K562 (cell line): ENCODE data around the gene MPC1. TPM values are rescaled to one million over a fixed set of nuclear protein-coding genes. Genes with fewer than 3 reads are reported as not detected.

Experiments used
- ATAC-seq: fragments of 200-7000 bp; cut with Tn5 transposase; 3 replicates; pipeline ENCODE4 v1.9.1; 2020; ENCODE audit warnings: moderate library complexity
- BruUV-seq: library from RNA; stranded (reverse); fragments of 400-500 nt; replicated peaks from 2 replicates; lab custom pipeline; 2021; lab: Mats Ljungman, UMichigan
- CTCF ChIA-PET: fragments of 300-600 bp; formaldehyde crosslinking; extraction: SDS; loops from one replicate; lab custom pipeline; 2021; ENCODE audit warnings: low intra/inter-chr PET ratio; lab: Yijun Ruan, JAX
- POLR2A ChIA-PET: fragments of 300-600, 350-650 bp; sonication (Branson Sonifier 250); formaldehyde crosslinking; extraction: SDS; loops from one replicate; lab custom pipeline; 2021; ENCODE audit warnings: antibody characterized with exemption, inconsistent platforms; lab: Yijun Ruan, JAX
- DNase-seq, 4 experiments: peaks; one replicate each; pipeline versions ENCODE4 v3.0.0 to v3.0.0-alpha.2; 2011 to 2018; ENCODE audit warnings: low spot score in 3 of 4, mixed read lengths in 3 of 4; ENCODE audit errors: extremely low read depth in 1 of 4
- FAIRE-seq: peaks from 2 replicates; lab custom pipeline; 2011; peaks lifted over from hg19 to GRCh38; lab: Jason Lieb, UNC
- H2AFZ ChIP-seq: 2 replicates; pipeline ENCODE4 v1.6.0; 2011; ENCODE audit warnings: low read depth, low read length, control low read depth, inconsistent platforms
- H3K27ac ChIP-seq: fragments of 200-600 bp; 3 replicates; pipeline ENCODE4 v1.8.0; 2011; ENCODE audit warnings: low read depth, mild to moderate bottlenecking, control low read depth, inconsistent platforms, low read length, moderate library complexity, mixed read lengths; ENCODE audit errors: extremely low read depth
- H3K27me3 ChIP-seq, 2 experiments: fragments of 300-600 bp in 1 of 2; 2 replicates in 1 of 2; 3 replicates in 1 of 2; pipeline versions ENCODE4 v1.6.0 to v1.8.0; 2011; ENCODE audit warnings: inconsistent platforms in 2 of 2, low read length in 2 of 2, mild to moderate bottlenecking in 1 of 2, mixed read lengths in 1 of 2, moderate library complexity in 1 of 2; ENCODE audit not compliant: control insufficient read depth in 2 of 2, insufficient read depth in 2 of 2
- H3K36me3 ChIP-seq: fragments of 300-600 bp; 3 replicates; pipeline ENCODE4 v1.8.0; 2011; ENCODE audit warnings: mild to moderate bottlenecking, low read length, inconsistent platforms; ENCODE audit not compliant: control insufficient read depth, insufficient read depth
- H3K4me1 ChIP-seq, 2 experiments: fragments of 200-600 bp in 1 of 2; replicated peaks in 1 of 2; 2 replicates in 1 of 2; 3 replicates in 1 of 2; pipeline versions ENCODE4 v1.5.1 to v1.8.0; 2011; ENCODE audit warnings: inconsistent platforms in 2 of 2, low read length in 2 of 2, mild to moderate bottlenecking in 1 of 2, mixed read lengths in 1 of 2, moderate library complexity in 1 of 2; ENCODE audit not compliant: control insufficient read depth in 2 of 2, insufficient read depth in 2 of 2
- H3K4me2 ChIP-seq: 2 replicates; pipeline ENCODE4 v1.6.1; 2011; ENCODE audit warnings: low read length, control low read depth, inconsistent platforms, mixed read lengths; ENCODE audit not compliant: insufficient read depth
- H3K4me3 ChIP-seq: fragments of 200-600 bp; sonication (generic), shearing (Covaris generic); 2 replicates; pipeline ENCODE4 v1.5.1; 2016; ENCODE audit warnings: control low read depth, inconsistent platforms
- H3K79me2 ChIP-seq: fragments of 200-600 bp; 3 replicates; pipeline ENCODE4 v1.8.0; 2011; ENCODE audit warnings: low read length, inconsistent platforms; ENCODE audit not compliant: control insufficient read depth, insufficient read depth
- H3K9ac ChIP-seq, 2 experiments: 2 replicates each; pipeline versions ENCODE4 v1.6.0 to v1.6.1; 2011; ENCODE audit warnings: low read depth in 2 of 2, low read length in 2 of 2, control low read depth in 1 of 2, inconsistent platforms in 1 of 2, mild to moderate bottlenecking in 1 of 2, mixed read lengths in 1 of 2; ENCODE audit not compliant: insufficient read depth in 1 of 2
- H3K9me1 ChIP-seq: one replicate; pipeline ENCODE4 v1.6.0; 2011; ENCODE audit warnings: inconsistent platforms, mild to moderate bottlenecking, low read length, moderate library complexity; ENCODE audit not compliant: control insufficient read depth, insufficient read depth
- H3K9me3 ChIP-seq: replicated peaks from 2 replicates; pipeline ENCODE4 v1.5.1; 2011; ENCODE audit warnings: low read depth, low read length, inconsistent platforms; ENCODE audit not compliant: control insufficient read depth, insufficient read depth
- H4K20me1 ChIP-seq: replicated peaks from 2 replicates; pipeline ENCODE4 v1.6.1; 2011; ENCODE audit warnings: low read length, inconsistent platforms, mixed read lengths; ENCODE audit not compliant: control insufficient read depth, insufficient read depth
- CHD4 ChIP-seq: fragments of 200-600 bp; sonication (generic); IDR thresholded peaks from 3 replicates; pipeline ENCODE4 v1.6.1; 2012; ENCODE audit warnings: low read depth, mild to moderate bottlenecking, mixed read lengths, low read length, inconsistent platforms; ENCODE audit not compliant: insufficient read depth, insufficient replicate concordance, poor library complexity, severe bottlenecking
- SAFB2 ChIP-seq: fragments of 200-400 bp; formaldehyde crosslinking; IDR thresholded peaks from 2 replicates; pipeline ENCODE4 v1.6.1; 2018; ENCODE audit warnings: borderline replicate concordance, low read length, low read depth, moderate library complexity; ENCODE audit not compliant: severe bottlenecking
- ZNF165 ChIP-seq: fragments of 250-450 bp; sonication (Bioruptor Pico); IDR thresholded peaks from 2 replicates; pipeline ENCODE4 v1.4.0; 2020; ENCODE audit warnings: borderline replicate concordance
- ZZZ3 ChIP-seq: fragments of 450-650 bp; IDR thresholded peaks from 2 replicates; pipeline ENCODE4 v1.6.1; 2016; ENCODE audit warnings: antibody characterized with exemption, mild to moderate bottlenecking, moderate library complexity
- in situ Hi-C: fragments of 300-500 bp; cut with MboI; formaldehyde crosslinking; loops from 4 replicates; pipeline ENCODE4 v1.15.0; 2018; ENCODE audit warnings: inconsistent platforms, mixed read lengths
- intact Hi-C: fragments of 100-400 bp; cut with micrococcal nuclease; formaldehyde crosslinking; loops from 2 replicates; pipeline ENCODE4 v1.14.2; 2022
- polyA plus RNA-seq, 8 experiments: library from polyadenylated mRNA; depleted of rRNA in 4 of 8; stranded (reverse) in 5 of 8; unstranded in 3 of 8; fragments of >200 nt; fragmentation: Nextera tagmentation in 2 of 8; fragmentation: Illumina TruSeq in 1 of 8; extraction: Ambion mirVana in 2 of 8; extraction: Trizol in 1 of 8; gene quantifications; 2 replicates each; pipeline versions ENCODE4 v1.2.1 to v1.2.3, GENCODE V29; 2011 to 2014; ENCODE audit warnings: inconsistent platforms in 1 of 8, missing spikeins in 1 of 8
- total RNA-seq, 7 experiments: library from RNA; depleted of rRNA in 6 of 7; stranded (reverse); fragments of >200 nt in 6 of 7; fragmentation: Illumina TruSeq in 2 of 7; extraction: Trizol in 2 of 7; gene quantifications; 2 replicates each; pipeline versions ENCODE4 v1.2.1 to v1.2.3, GENCODE V29; 2011 to 2021; ENCODE audit warnings: low replicate concordance in 1 of 7
- TF ChIP-seq, protein P1 (sequence below): sonication (generic); IDR thresholded peaks from 2 replicates; pipeline ENCODE4 v1.6.1; 2016

Gene MPC1
- total and polyA plus RNA-seq, 9 of the 15 experiments (the other 6 are each of a cell fraction or from before 2014, with no cell fraction given), result 78.6 to 185 (median 138) TPM

- no peak for DNase-seq
- POLR2A ChIA-PET, result interaction anchor here (1.5 kb wide), 1 partner anchor 12 kb away, joined by 3 read pairs; no protein-coding TSS in a partner anchor
- Histone ChIP-seq H3K4me3 (no peak overlapping the region), H2AFZ (no peak overlapping the region), H3K9me1 (no peaks in the 10 kb centered on the region), H3K27me3 (peaks cover 0 to 14% of the 10 kb centered on the region in 2 experiments; a peak in 2 of 5 replicates), H3K36me3 (no peaks in the 10 kb centered on the region), H3K4me1 (peaks cover 0 to 3% of the 10 kb centered on the region in 2 experiments; a peak in 1 of 5 replicates), H4K20me1 (no peaks in the 10 kb centered on the region), H3K9me3 (peaks cover 6% of the 10 kb centered on the region; the same call in 1 of the 2 replicates), H3K4me2 (no peak overlapping the region), H3K9ac (no peak overlapping the region), H3K79me2 (no peaks in the 10 kb centered on the region), H3K27ac (no peak overlapping the region)
- in situ Hi-C loops, result no loop called here
- BruUV-seq, result no TSS peak
- CTCF ChIA-PET, result no interaction called here
- TF ChIP-seq CHD4, result no peak
- no peak for TF ChIP-seq ZNF165 (CRISPR knock-in tag)
- TF ChIP-seq ZZZ3, result no peak
- TF ChIP-seq, protein P1, sequence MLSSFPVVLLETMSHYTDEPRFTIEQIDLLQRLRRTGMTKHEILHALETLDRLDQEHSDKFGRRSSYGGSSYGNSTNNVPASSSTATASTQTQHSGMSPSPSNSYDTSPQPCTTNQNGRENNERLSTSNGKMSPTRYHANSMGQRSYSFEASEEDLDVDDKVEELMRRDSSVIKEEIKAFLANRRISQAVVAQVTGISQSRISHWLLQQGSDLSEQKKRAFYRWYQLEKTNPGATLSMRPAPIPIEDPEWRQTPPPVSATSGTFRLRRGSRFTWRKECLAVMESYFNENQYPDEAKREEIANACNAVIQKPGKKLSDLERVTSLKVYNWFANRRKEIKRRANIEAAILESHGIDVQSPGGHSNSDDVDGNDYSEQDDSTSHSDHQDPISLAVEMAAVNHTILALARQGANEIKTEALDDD, result no peak
- TF ChIP-seq SAFB2, result no peak
- ATAC-seq, result no peak
- intact Hi-C loops, result no loop called here
- FAIRE-seq, result no peak
Observed at GRCh38 chr6:166352923-166353322, 29.8 kb downstream of the MPC1 start.
